Natural killer cell (primary cell): ENCODE results near the gene DKKL1. TPM values are rescaled to one million over a fixed set of nuclear protein-coding genes. Genes with fewer than 3 reads are reported as not detected.
A peak's percentile ranks its signal among the peaks of the same experiment; 100 is the strongest.

Experiments
- ATAC-seq, 3 donors: fragments of 150-1000 bp in 2 of 3; fragments of 200-7000 bp in 1 of 3; cut with Tn5 transposase; 1 replicate in 1 of 3; 2 replicates in 2 of 3; pipeline ENCODE4 v1.10.0; 2021; ENCODE audit warnings: mild to moderate bottlenecking in 2 of 3, moderate library complexity in 2 of 3
- DNase-seq, 2 donors: peaks; one replicate each; pipeline versions ENCODE4 v3.0.0 to v3.0.0-alpha.2; 2013 to 2021; ENCODE audit warnings: mixed read lengths in 1 of 2
- H3K27ac ChIP-seq: one replicate; pipeline ENCODE4 v1.5.1; 2013; ENCODE audit warnings: mild to moderate bottlenecking, low read length
- H3K27me3 ChIP-seq: one replicate; pipeline ENCODE4 v1.6.1; 2013; ENCODE audit warnings: low read length; ENCODE audit not compliant: control insufficient read depth, insufficient read depth
- H3K36me3 ChIP-seq: one replicate; pipeline ENCODE4 v1.6.1; 2013; ENCODE audit warnings: low read length; ENCODE audit not compliant: control insufficient read depth, insufficient read depth
- H3K4me1 ChIP-seq: one replicate; pipeline ENCODE4 v1.6.1; 2013; ENCODE audit warnings: low read length; ENCODE audit not compliant: control insufficient read depth, insufficient read depth
- H3K4me3 ChIP-seq: one replicate; pipeline ENCODE4 v1.5.1; 2013; ENCODE audit warnings: low read length
- H3K9me3 ChIP-seq: one replicate; pipeline ENCODE4 v1.6.1; 2013; ENCODE audit warnings: low read length; ENCODE audit not compliant: control insufficient read depth, insufficient read depth
- H3K27ac Mint-ChIP-seq, 2 donors: one replicate each; pipeline ENCODE4 v1.8.0; 2022; ENCODE audit warnings: mild to moderate bottlenecking in 2 of 2, mixed read lengths in 2 of 2, moderate library complexity in 1 of 2
- H3K27me3 Mint-ChIP-seq, 2 donors: one replicate each; pipeline ENCODE4 v1.8.0; 2022; ENCODE audit warnings: low read depth in 2 of 2, mixed read lengths in 2 of 2
- H3K36me3 Mint-ChIP-seq: one replicate; pipeline ENCODE4 v1.8.0; 2022; ENCODE audit warnings: mixed read lengths
- H3K4me1 Mint-ChIP-seq, 2 donors: one replicate each; pipeline ENCODE4 v1.8.0; 2022; ENCODE audit warnings: mixed read lengths in 2 of 2
- H3K4me3 Mint-ChIP-seq: one replicate; pipeline ENCODE4 v1.8.0; 2022; ENCODE audit warnings: mild to moderate bottlenecking, moderate library complexity, mixed read lengths
- H3K9me3 Mint-ChIP-seq, 2 donors: one replicate each; pipeline ENCODE4 v1.8.0; 2022; ENCODE audit warnings: mixed read lengths in 2 of 2
- WGBS: methylation state at CpG from one replicate; pipeline ENCODE4 v1.1.7; 2013; ENCODE audit warnings: missing lambda C conversion rate; ENCODE audit not compliant: insufficient coverage; 5-methylcytosine and 5-hydroxymethylcytosine counted together
- intact Hi-C: fragments of 100-400 bp; cut with micrococcal nuclease; formaldehyde crosslinking; loops from one replicate; pipeline ENCODE4 v1.14.2; 2022
- total RNA-seq, 4 donors: library from RNA; stranded (reverse); fragments of 120-200 nt in 1 of 4; gene quantifications; one replicate each; pipeline versions ENCODE4 v1.2.3 to v1.2.4, GENCODE V29; 2013 to 2022
- TF ChIP-seq, protein P1 (sequence below): fragments of 200-600 bp; IDR thresholded peaks from one replicate; pipeline ENCODE4 v1.8.0; 2022; ENCODE audit warnings: antibody characterized with exemption

DKKL1 gene
- total RNA-seq, 3 donors from 2014 or later (not counting 1 experiment from before 2014, with no cell fraction given) = not detected

DNA sequence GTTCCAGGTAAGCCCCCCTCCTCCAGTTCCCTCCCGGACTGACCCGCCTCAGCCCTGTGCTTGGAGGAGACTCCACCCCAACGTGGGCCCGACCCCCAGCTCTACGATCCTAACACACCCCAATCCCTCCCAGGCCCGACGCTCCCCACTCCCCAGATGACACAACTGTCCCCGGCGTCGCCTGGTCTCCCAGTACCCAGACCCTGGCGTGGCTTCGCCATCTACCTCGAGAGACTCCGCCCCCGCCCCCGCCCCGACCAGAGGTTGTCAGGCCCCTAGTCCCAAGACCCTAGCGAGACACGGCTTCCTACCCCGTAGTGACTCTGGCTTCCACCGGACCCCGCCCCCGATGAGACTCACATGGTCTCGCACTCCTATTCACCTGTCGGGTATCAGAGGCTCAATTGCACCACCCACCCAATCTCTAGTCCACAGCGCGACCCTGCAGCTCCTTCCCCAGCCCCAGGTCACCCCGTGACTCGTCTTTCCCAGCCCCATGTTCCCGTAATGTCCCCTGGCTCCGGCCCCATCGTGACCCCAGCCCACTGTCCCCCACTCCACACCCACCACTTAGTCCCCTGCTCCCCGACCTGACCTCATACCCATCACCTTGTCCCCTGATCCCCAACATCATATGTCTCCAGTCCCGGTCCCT lies 25.5 kb upstream of the DKKL1 start:
- Mint-ChIP-seq H3K27me3 (no peaks in the 10 kb centered on the region), H3K36me3 (no peaks in the 10 kb centered on the region), H3K4me1 (peaks cover 68 to 82% of the 10 kb centered on the region in 2 donors), H3K27ac (peak overlapping the region; percentile 32 to 98), H3K4me3 (peak overlapping the region; percentile 49), H3K9me3 (no peaks in the 10 kb centered on the region)
- H3K27ac ChIP-seq = no peak overlapping the region
- WGBS = 95% methylated on average over 34 of the region's 34 CpGs
- TF ChIP-seq, protein P1, sequence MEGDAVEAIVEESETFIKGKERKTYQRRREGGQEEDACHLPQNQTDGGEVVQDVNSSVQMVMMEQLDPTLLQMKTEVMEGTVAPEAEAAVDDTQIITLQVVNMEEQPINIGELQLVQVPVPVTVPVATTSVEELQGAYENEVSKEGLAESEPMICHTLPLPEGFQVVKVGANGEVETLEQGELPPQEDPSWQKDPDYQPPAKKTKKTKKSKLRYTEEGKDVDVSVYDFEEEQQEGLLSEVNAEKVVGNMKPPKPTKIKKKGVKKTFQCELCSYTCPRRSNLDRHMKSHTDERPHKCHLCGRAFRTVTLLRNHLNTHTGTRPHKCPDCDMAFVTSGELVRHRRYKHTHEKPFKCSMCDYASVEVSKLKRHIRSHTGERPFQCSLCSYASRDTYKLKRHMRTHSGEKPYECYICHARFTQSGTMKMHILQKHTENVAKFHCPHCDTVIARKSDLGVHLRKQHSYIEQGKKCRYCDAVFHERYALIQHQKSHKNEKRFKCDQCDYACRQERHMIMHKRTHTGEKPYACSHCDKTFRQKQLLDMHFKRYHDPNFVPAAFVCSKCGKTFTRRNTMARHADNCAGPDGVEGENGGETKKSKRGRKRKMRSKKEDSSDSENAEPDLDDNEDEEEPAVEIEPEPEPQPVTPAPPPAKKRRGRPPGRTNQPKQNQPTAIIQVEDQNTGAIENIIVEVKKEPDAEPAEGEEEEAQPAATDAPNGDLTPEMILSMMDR = no peak
- peaks cover 90% of the 10 kb centered on the region for H3K4me1 ChIP-seq
- H3K4me3 ChIP-seq = no peak overlapping the region
- H3K27me3 ChIP-seq = no peaks in the 10 kb centered on the region
- peaks cover 31% of the 10 kb centered on the region for H3K36me3 ChIP-seq
- H3K9me3 ChIP-seq = no peaks in the 10 kb centered on the region
- ATAC-seq (no peak), DNase-seq (no peak)
- intact Hi-C loops = loop anchor here (5.0 kb wide), 1 partner anchor 36 kb away; no protein-coding TSS in a partner anchor

DNA sequence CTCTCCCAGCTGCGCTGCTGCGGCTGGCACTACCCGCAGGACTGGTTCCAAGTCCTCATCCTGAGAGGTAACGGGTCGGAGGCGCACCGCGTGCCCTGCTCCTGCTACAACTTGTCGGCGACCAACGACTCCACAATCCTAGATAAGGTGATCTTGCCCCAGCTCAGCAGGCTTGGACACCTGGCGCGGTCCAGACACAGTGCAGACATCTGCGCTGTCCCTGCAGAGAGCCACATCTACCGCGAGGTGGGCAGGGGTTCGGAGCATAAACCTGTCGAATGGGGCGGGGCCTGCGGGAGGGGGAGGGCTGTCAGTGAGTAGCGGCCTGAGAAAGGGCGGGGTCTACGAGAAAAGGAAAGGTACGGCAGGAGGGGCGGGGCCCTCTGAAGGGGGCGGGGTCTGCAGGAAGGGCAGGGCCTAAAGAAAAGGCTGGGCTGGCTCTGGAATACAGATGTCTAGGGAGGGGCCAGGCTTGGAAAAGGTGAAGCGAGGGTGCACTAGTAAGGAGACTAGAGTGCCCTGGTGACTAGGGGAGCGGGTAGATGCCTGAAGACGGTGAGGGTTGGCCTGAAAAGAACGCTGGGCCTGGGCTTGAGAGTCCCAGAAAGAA lies 24.9 kb upstream of the DKKL1 start:
- 91% methylated on average over 30 of the region's 30 CpGs for WGBS
- H3K27ac ChIP-seq = no peak overlapping the region
- no peak overlapping the region for H3K4me3 ChIP-seq
- no peaks in the 10 kb centered on the region for H3K9me3 ChIP-seq
- no peaks in the 10 kb centered on the region for H3K9me3 Mint-ChIP-seq
- H3K27me3 Mint-ChIP-seq = no peaks in the 10 kb centered on the region
- H3K4me3 Mint-ChIP-seq = peak overlapping the region; percentile 49
- TF ChIP-seq, protein P1 = no peak
- H3K36me3 ChIP-seq = peaks cover 31% of the 10 kb centered on the region
- ATAC-seq (no peak), DNase-seq (no peak)
- H3K4me1 Mint-ChIP-seq = peaks cover 62 to 75% of the 10 kb centered on the region in 2 donors
- H3K27me3 ChIP-seq = no peaks in the 10 kb centered on the region
- H3K27ac Mint-ChIP-seq = peak overlapping the region in 1 of 2 donors; percentile 98
- H3K4me1 ChIP-seq = peaks cover 88% of the 10 kb centered on the region
- intact Hi-C loops = loop anchor here (5.0 kb wide), 1 partner anchor 36 kb away; no protein-coding TSS in a partner anchor
- H3K36me3 Mint-ChIP-seq = no peaks in the 10 kb centered on the region

DNA sequence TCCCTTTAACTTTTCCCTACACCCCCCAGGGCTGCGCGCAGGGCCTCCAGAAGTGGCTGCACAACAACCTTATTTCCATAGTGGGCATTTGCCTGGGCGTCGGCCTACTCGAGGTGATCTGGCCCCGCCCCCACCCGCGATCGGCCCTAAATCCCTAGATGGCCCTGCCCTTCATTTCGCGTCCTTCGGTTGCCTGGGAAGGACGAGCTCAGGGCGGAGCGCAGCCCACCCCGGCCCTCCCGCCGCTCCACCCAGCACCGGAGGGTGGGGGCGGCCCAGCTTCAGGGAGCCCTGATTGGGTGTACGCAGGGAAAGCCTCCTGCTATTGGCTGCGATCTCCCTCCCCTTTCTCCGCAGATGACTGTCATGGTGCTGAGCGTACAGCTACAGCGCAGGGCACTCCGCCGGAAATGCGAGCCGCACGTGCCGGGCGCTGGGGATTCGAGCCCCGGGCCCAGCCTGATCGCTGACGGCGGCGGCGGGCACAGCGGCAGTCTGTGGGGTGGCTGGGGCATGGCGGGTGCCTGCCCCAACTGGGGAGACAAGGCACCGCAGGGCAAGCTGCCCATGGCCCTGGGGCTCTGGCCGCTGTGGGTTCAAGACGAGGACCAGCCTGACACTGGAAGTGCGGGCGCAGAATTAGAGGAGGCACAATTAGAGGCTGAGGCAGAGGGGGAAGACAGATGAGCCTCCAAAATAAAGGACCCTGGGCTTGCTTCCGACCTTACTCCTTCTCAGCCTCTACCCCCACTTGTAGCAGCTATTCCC lies 24.2 kb upstream of the DKKL1 start:
- 97% methylated on average over 47 of the region's 47 CpGs for WGBS
- TF ChIP-seq, protein P1 = no peak
- Histone ChIP-seq H3K27me3 (no peaks in the 10 kb centered on the region), H3K27ac (peak overlapping the region; percentile 67), H3K9me3 (no peaks in the 10 kb centered on the region), H3K4me3 (peak overlapping the region; percentile 8), H3K36me3 (peaks cover 31% of the 10 kb centered on the region), H3K4me1 (peaks cover 87% of the 10 kb centered on the region)
- Mint-ChIP-seq H3K27me3 (no peaks in the 10 kb centered on the region), H3K9me3 (no peaks in the 10 kb centered on the region), H3K27ac (peak overlapping the region; percentile 87 to 94), H3K36me3 (no peaks in the 10 kb centered on the region), H3K4me1 (peaks cover 56 to 71% of the 10 kb centered on the region in 2 donors), H3K4me3 (no peak overlapping the region)
- DNase-seq (no peak), ATAC-seq (no peak)
- intact Hi-C loops = loop anchor here (5.0 kb wide), 1 partner anchor 37 kb away; no protein-coding TSS in a partner anchor
